ENCODE results near the gene CUL3.
"Not testable (repeated sequence)": the region's sequence is repeated elsewhere in the genome, so short reads cannot be mapped to it uniquely, and the experiment has no call there.

CUL3 gene

DNA sequence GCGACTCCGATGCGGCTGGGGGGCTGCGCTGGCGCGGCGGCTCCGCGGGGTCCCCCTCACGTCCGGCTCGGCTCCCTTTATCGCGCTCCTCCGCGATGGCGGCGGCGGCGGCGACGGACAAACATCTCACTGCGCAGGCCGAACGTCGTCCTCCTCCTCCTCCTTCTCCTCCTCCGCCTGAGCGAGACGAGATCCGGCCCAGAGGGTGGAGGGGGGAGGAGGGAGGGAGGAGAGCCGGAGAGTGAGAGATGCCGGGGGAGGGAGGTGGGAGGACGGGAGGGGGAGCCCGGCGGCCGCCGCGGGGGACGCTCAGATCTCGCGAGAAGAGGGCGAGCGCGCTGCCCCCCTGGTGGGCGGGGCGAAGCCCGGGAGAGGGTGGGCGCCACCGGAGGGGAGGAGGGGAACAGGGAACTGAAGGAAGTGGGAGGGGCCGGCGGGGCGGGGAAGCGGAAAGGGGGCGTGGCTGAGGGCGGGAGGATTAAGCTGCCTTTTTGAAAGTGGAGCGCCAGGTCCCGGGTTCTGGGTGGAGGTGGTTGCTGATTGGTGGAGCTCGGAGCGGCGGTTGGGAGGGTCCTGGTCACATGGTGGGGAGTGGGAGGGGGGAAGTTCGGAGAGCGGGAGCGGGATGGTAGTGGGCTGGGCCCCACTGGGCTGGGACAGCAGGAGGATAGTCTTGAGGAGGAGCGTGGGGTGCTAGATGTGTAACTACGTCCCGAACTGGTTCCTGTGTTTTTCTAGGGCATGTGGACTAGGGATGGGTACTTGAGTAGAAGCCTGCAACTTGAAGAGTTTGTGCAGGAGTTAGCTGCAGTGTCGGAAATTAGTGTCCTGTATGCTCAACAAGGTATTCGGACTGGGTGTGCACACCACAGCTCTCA lies at the start of gene CUL3:
Gene CUL3 (minus strand): TSS at position 153 of the 878 bp plus-strand sequence. CDS start 354 bp downstream, outside the sequence.
- DNase-seq (ENCODE audit: low read depth in 3 of 3) = peak; percentile 99 to 100 (median 100)

DNA sequence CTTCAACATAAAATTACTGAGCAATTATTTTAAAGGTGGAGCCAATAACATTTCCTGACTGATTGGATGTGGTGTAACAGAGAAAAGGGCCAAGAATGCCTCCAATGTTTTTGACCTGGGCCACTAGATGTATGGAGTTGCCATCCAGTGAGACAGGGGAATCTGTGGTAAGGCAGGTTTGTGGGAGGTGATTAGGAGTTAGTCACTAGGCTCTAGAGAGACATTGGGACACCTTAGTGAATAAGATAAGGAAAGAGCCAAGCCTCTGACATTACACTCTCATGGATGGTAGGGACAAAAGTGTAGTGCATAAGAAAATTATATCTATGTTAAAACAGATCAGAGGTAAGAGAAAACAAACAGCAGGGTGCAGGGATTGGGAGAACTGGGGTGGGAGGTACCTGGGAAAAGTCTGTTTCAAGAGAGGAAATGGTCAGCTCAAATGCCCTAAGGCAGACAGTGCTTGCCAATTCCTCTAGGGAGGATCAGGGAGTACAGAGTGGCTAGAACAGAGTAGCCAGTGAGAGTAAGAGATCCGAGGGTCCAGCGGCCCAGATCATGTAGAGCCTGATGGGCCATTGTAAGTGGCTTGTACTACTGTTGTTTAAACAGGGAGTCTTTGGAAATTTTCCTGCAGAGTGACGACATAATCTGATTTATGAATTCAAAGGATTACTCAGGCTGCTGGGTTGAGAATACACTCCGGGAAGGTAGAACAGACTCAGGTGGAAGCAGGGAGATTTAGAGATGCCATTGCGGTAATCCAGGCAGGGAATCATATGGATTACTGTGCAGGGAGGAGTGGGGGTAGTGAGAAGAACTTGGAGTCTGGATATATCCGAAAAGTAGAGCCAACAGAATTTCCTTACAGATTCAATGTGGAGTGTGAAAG lies 45.7 kb upstream of the CUL3 start:
- DNase-seq (ENCODE audit: low read depth in 3 of 3) = no peak

DNA sequence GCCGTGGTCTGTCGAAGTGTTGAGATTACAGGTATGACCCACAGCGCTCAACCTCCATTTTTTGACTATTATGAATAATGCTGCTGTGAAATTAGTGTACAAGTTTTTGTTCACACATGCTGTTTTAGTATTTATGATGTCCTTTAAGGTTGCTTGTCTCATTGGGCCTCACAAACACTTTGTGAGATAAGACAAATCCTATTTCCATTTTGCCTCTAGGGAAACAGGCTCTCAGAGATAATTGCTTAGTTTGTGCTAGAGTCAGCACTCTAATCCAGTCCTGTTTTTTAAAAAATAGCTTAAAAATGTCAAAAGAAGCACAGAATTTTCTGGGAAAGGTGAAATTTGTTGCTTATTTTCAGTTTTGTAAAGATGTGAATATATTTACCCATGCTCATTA lies 43.3 kb upstream of the CUL3 start:
- no peak for DNase-seq (ENCODE audit: low read depth in 3 of 3)

DNA sequence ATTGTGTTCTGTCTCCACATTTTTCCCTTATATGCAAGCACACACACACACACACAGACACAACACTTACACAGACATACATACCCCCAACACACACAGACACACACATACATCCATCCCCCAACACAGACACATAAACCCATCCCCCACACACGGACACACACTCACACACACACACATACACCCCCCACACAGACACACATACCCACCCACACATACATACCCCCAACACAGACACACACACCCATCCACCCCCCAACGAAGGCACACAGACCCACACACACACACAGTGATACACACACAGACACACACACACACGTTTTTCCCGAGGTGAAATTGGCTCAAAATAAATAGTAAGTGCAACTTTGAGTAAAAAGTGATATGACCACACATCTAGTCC lies 41.6 kb upstream of the CUL3 start:
- DNase-seq (ENCODE audit: low read depth in 3 of 3) = no peak

DNA sequence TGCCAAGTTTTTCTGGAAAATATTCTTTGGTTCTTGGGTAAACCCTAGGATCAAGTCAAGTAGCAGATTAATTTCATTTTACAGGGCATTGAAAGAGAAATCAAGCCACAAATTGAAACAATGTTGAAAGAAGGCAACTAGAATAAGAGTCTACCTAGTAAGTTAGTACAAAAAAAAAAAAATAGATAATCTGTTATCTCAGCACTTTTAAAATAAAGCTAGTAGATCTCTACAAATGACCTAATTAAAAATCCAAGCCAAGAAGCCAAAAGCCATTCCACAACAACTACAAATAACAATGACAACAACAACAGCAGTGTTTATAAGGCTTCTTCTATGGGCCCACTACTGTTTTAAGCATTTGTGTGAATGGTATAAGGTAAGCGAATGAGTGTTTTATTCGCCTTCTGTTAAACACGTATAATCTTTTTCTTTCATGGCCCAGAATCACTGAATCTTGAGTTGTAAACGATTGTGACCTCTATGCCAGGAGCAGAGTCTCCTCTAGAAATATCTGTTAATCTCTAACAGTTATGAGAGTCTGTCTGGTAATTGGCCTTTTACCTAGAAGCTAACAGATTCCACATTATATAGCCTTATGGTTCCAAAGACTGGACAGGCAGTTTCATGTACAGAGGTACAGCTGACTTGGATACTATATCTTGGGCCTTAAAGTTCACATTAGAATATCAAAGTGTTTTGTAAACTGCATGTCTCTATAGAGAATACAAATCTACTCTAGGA lies 28.6 kb upstream of the CUL3 start:
- DNase-seq (ENCODE audit: low read depth in 3 of 3) = no peak

DNA sequence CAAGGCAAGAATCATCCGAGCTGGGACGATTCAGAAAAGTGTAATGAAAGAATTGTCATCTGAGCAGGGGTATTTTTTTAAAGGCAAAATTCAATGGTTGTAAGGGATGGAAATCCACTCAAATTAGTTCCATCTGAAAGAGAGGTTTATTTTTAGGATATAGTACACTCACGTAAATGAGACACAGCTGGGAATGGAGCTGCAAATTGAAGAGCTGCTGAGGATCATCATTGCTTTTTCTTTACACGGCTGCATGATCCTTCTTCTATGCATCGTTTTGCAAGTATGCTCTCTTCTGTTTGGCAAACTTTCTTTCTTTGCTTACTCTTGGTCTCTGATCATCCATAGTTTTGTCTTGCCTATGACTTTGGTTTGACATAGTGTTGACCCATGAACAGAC lies 27.4 kb upstream of the CUL3 start:
- no peak for DNase-seq (ENCODE audit: low read depth in 3 of 3)

DNA sequence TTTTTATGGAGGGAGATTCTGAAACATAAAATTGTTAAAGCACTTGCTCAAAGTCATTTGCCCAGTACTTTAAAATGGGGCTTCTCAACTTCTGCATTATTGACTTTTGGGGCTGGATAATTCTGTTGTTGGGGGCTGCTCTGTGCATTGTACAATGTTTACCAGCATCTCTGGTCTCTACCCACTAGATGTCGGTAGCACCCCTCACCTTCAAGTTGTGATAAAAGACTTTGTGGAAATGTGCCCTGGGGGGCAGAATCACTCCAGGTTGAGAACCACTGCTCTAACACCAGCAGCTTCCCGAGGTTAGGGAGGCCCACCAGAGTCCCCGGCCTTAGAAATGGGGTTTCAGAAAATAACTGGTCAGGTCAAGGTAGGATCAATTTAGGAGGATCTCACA lies 26.8 kb upstream of the CUL3 start:
- DNase-seq (ENCODE audit: low read depth in 3 of 3) = no peak

DNA sequence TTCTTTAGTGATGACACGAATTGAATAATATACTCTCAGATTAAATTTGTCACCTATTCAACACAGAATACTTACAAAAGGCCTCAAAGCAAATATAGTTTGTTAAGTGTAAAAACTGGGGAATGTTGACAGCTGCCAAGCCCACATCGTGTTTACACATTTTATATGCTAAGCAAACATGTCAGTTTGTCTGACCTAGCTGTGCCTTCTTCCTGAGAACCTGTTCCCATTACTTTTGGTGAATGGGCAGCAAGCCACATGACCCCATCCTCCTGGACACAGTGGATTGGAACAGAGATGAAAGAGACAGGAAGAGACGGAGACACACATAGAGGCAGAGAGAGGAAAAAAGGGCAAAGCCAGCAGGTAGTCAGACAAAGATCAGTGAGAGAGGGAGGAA lies 22.9 kb upstream of the CUL3 start:
- no peak for DNase-seq (ENCODE audit: low read depth in 3 of 3)

DNA sequence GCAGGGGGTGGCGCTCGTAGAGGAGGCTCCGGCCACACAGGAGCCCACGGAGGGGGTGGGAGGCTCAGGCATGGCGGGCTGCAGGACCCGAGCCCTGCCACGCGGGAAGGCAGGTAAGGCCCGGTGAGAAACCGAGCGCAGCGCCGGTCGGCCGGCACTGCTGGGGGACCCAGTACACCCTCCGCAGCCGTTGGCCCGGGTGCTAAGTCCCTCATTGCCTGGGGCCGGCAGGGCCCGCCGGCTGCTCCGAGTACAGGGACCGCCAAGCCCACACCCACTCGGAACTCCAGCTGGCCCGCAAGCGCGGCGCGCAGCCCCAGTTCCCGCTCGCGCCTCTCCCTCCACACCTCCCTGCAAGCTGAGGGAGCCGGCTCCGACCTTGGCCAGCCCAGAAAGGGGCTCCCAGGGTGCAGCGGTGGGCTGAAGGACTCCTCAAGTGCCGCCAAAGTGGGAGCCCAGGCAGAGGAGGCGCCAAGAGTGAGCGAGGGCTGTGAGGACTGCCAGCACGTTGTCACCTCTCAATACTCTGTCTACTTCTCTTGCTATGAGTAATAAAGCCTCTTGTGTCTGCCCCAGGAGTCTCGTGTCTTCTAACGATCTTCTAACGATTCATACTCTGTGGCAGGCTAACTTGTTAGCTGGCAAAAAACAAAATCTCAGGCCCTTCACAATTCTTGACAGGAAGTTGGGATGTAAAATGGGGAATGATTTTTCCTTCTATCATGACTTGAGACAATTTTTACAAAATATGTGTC lies 18.8 kb upstream of the CUL3 start:
- DNase-seq (ENCODE audit: low read depth in 3 of 3) = not testable (repeated sequence)

DNA sequence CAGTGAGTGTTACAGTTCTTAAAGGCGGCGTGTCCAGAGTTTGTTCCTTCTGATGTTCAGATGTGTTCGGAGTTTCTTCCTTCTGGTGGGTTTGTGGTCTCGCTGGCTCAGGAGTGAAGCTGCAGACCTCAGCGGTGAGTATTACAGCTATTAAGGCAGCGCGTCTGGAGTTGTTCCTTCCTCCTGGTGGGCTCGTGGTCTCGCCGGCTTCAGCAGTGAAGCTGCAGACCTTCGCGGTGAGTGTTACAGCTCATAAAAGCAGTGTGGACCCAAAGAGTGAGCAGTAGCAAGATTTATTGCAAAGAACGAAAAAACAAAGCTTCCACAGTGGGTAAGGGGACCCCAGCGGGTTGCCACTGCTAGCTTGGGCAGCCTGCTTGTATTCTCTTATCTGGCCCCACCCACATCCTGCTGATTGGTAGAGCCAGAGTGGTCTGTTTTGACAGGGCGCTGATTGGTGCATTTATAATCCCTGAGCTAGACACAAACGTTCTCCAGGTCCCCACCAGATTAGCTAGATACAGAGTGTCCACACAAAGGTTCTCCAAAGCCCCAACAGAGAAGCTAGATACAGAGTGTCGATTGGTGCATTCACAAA lies 17.7 kb upstream of the CUL3 start:
- DNase-seq (ENCODE audit: low read depth in 3 of 3) = not testable (repeated sequence)

DNA sequence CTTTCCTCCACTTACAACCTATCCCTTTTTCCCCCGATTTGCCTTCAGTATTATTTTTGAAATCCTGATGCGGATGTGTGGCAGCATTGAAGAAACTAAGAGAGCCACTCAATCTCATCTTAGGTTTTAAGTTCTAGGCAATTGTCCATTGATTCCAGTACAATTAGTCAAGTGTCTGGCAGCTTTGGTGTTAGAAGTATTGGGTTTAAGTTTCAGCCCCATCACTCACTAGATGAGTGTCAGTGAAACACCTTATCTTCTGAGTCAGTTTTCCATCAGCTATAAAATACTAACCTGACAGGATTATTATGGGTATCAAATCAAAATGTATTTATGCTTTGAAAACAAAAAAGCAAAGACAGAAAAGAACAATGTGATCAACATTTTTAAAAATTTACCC lies 16.8 kb upstream of the CUL3 start:
- no peak for DNase-seq (ENCODE audit: low read depth in 3 of 3)

DNA sequence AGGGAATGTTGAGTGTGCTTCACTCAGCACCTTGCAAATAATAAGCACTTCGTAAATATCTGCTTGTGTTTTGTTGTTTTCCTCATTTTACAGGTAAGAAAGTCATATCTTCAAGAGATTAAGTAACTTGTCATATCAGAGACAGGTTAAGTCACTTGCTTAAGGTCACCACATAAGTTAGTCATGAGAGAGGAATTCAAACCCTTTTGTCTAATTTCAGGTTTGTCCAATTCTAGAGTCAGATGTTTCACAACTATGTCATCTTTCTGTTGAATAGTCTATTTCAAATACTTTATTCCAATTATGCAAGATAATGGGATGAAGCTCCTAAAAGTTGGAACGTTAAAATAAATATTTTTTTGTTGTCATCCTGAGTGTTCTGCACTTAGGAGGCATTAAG lies 13.5 kb upstream of the CUL3 start:
- no peak for DNase-seq (ENCODE audit: low read depth in 3 of 3)

DNA sequence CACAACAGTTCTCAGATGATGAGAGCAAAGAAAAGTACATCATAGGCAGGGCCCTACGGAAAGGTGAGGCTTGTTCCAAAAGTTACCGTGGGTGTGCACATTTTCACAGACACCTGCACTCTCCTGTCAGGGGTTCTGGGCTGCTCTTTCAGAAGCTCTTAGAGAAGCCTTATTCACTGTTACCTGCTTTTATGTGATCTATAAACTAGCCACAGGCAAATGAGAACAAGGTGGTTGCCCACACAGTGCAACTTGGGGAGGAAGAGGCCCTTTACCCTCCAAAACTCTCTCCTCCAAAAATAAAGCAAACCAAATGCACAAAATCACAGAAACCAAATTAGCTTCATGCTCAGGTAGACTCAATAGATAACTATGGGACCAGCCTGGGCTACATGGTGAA lies 11.1 kb upstream of the CUL3 start:
- DNase-seq (ENCODE audit: low read depth in 3 of 3) = no peak

DNA sequence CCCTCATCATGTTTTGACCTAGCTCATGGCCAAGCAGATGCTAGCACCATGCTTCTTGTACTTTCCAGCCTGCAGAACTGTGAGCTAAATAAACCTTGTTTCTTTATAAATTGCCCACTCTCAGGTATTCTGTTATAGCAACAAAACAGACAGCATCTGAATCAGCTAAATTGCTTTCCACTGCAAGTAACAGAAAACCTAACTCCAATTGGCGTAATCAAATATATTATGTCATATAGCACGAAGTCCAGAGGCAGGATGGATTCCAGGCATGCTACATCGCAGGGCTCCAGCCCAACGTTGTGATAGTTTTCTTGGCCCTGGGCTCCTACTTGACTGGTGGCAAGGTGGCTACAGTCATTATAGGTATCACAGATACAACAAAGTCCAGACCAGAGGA lies 10.4 kb upstream of the CUL3 start:
- DNase-seq (ENCODE audit: low read depth in 3 of 3) = no peak

DNA sequence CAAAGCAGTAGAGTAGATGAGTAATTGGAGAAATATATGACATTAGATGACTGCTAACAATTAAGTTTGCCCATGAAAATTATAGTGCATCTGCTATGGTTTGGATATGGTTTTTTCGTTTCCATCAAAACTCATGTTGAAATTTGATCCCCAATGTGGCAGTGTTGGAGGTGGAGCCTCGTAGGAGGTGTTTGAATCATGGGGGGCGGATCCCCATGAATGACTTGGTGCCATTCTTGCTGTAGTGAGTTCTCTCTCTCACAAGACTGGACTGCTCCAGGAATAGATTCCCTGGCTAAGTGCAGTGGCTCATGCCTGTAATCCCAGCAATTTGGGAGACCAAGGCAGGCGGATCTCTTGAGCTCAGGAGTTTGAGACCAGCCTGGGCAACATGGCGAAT lies 9.7 kb upstream of the CUL3 start:
- no peak for DNase-seq (ENCODE audit: low read depth in 3 of 3)

DNA sequence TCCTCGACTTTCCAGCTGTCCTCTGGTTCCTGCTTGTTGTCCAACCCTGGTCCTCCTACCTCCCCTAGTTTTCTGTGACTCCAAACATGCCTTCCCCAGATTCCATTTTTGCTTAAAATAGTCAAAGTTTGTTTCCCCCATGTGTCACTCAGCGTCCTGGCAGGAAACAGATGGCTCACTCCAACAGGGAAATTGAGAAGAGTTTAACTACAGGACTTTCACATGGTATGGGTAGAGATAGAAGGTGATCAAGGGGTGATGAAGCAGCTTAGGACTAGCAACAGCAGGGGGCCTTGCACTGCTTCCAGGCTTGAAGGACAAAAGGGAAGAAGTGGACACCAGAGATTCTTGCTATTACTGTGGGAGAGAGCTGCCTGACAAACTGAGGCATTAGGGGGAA lies 6.1 kb upstream of the CUL3 start:
- no peak for DNase-seq (ENCODE audit: low read depth in 3 of 3)

DNA sequence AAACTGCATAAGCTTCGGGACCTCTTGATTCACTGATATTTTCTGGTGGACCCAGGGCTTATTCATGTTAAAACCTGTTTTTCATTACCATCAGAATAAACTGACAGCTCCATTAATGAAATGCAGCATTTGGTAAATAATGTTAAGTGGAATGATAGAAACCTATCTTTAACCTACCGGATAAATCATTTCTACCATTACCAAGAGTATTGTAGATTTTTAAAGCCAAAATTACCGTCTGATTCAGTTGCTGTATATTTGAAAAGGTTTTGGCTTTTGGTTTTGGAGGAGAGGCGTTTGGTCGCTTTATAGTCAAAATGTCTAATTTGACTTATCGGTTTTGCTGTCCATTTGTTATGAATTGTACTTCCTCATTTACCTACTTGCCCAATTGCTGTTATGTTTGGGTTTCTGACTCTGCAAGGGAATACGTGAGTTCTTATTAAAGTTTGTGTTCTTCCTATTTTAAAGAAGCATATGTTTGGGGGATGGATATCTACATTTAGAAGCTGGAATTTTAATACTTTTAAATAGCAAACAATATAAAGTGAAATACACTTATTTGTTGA lies 1.0 kb upstream of the CUL3 start:
- no peak for DNase-seq (ENCODE audit: low read depth in 3 of 3)

DNA sequence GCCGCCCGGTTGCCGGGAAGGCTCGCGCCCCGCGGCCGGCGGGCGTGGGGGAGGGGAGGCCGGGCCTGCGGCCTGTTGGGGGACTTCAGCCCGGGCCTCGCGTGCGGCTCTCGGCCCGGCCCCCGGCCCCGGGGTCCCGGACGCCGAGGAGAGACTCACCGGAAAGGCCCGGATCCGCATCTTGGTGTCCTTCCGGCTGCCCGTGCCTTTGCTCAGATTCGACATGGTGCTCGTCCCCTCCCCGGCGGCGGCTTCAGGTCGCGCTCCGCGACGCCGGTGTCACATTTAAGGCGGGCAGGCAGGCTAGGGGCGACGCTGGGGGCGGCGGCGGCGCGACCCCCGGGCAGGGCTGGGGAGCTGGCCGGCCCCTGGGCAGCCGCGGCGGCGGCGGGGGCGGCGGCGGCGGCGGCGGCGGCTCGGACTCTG lies 365 bp downstream of the CUL3 start:
- DNase-seq (ENCODE audit: low read depth in 3 of 3) = peak in 2 of 3 experiments; percentile 22 to 48

DNA sequence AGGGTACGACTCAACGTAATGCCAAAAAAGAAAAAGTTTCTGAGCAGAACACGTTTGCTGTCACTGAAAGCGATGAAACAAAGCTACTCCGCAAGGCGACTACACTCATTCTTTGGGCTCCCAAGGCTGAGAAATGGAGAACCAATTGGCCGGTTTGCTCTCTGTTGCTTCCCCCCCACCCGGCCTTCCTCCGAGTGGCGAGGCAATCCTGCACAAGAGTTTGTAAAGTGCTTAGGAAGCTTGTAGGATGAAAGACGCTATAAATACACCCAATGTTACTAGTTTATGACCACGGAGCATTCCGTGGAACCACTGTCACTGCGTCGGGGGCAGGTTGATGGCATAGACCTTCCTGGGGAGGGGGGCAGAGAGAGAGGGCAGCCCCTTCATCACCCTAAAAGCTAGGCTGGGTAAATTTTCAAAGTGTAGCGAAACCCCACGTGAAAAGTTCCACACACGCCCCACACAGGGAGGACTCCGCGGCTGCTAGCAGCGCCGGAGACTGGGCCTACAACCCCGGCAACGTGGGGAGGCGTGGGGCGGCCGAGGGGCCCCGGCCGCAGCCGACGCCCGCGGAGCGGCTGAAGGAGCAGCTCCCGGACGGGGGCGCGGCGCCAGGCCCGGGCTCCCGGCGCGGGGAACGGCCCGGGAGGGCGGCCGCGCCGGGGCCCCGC lies 915 bp downstream of the CUL3 start:
- DNase-seq (ENCODE audit: low read depth in 3 of 3) = peak in 1 of 3 experiments; percentile 11

DNA sequence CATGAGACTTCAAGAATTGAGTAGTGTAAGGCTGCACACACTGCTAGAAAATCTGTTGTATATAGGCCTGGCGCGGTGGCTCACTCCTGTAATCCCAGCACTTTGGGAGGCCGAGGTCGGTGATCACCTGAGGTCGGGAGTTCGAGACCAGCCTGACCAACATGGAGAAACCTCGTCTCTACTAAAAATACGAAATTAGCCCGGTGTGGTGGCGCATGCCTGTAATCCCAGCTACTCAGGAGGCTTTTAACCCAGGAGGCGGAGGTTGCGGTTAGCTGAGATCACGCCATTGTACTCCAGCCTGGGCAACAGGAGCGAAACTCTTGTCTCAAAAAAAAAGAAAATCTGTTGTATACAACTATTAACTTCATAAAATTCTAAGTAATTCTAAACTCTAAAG lies 2.1 kb downstream of the CUL3 start:
- not testable (repeated sequence) for DNase-seq (ENCODE audit: low read depth in 3 of 3)

Measured in stimulated activated CD4-positive, alpha-beta T cell treated with anti-CD3 and anti-CD28 coated beads, TNF-alpha, amount 100 ng/mL, for 4 hours (primary cell).